WERI-Rb-1 (cell line): ENCODE measurements around the gene PYGL.

ENCODE experiments used
- DNase-seq: peaks from one replicate; pipeline ENCODE4 v3.0.0-alpha.2; 2020
- H3K27ac ChIP-seq: fragments of 250-450 bp; sonication (Bioruptor Pico); 2 replicates; pipeline ENCODE4 v1.5.1; 2020; ENCODE audit warnings: mild to moderate bottlenecking, moderate library complexity
- H3K27me3 ChIP-seq: fragments of 250-450 bp; sonication (Bioruptor Pico); 2 replicates; pipeline ENCODE4 v1.5.1; 2021; ENCODE audit warnings: mild to moderate bottlenecking, low read depth, moderate library complexity; ENCODE audit not compliant: insufficient read depth, severe bottlenecking
- H3K36me3 ChIP-seq: fragments of 250-450 bp; sonication (Bioruptor Pico); 2 replicates; pipeline ENCODE4 v1.5.1; 2020; ENCODE audit warnings: mild to moderate bottlenecking, moderate library complexity
- H3K4me3 ChIP-seq: 2 replicates; pipeline ENCODE4 v1.5.1; 2011; ENCODE audit warnings: low read depth, mild to moderate bottlenecking, control low read depth, low read length
- H3K9me3 ChIP-seq: fragments of 250-450 bp; sonication (Bioruptor Pico); 2 replicates; pipeline ENCODE4 v1.5.1; 2021; ENCODE audit warnings: mild to moderate bottlenecking, moderate library complexity; ENCODE audit not compliant: severe bottlenecking
- TF ChIP-seq, protein P1 (sequence below): IDR thresholded peaks from 2 replicates; pipeline ENCODE4 v1.5.1; 2011; ENCODE audit warnings: low read depth, mild to moderate bottlenecking, control low read depth, inconsistent platforms, low read length

Gene PYGL

DNA sequence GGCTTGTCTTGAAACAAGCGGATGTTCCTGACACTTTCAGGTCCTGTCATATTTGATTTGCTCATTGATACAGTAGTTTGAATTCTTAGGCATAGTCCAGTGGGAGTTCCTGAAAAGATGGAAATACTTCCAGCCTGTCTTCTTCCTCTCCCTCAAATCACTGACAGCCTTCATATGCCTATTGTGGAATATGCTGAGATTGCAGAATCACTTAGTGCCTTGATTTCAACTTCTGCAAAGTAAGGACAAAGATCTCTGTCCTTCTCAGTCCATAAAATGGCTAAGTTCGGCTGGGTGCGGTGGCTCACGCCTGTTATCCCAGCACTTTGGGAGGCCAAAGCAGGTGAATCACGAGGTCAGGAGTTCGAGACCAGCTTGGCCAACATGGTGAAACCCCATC, 6.7 kb upstream of the PYGL start:
- no peaks in the 10 kb centered on the region for H3K9me3 ChIP-seq
- TF ChIP-seq, protein P1, sequence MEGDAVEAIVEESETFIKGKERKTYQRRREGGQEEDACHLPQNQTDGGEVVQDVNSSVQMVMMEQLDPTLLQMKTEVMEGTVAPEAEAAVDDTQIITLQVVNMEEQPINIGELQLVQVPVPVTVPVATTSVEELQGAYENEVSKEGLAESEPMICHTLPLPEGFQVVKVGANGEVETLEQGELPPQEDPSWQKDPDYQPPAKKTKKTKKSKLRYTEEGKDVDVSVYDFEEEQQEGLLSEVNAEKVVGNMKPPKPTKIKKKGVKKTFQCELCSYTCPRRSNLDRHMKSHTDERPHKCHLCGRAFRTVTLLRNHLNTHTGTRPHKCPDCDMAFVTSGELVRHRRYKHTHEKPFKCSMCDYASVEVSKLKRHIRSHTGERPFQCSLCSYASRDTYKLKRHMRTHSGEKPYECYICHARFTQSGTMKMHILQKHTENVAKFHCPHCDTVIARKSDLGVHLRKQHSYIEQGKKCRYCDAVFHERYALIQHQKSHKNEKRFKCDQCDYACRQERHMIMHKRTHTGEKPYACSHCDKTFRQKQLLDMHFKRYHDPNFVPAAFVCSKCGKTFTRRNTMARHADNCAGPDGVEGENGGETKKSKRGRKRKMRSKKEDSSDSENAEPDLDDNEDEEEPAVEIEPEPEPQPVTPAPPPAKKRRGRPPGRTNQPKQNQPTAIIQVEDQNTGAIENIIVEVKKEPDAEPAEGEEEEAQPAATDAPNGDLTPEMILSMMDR, result no peak
- no peak for DNase-seq
- H3K27ac ChIP-seq, result no peak overlapping the region
- no peak overlapping the region for H3K4me3 ChIP-seq
- H3K27me3 ChIP-seq, result no peaks in the 10 kb centered on the region
- no peaks in the 10 kb centered on the region for H3K36me3 ChIP-seq

DNA sequence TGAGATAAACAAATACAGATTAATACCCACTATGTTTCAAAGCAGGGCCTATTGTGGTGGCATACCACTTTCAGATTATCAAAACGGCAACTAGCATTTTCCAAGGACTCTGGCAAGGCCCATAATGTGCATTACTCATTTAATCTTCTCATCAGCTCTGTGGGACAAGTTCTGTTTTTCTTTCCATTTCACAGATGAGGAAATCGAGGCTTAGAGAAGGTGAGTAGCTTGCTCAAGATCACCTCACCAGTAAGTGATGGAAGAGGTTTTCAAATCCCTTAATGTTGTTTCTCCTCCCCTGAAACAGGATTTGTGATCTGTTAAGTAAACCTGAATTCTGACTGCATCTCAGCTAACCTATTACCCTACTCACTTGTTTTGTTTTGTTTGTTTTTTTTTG, 3.9 kb upstream of the PYGL start:
- Histone ChIP-seq H3K9me3 (no peaks in the 10 kb centered on the region), H3K27me3 (no peaks in the 10 kb centered on the region), H3K36me3 (no peaks in the 10 kb centered on the region), H3K27ac (no peak overlapping the region), H3K4me3 (no peak overlapping the region)
- no peak for DNase-seq
- TF ChIP-seq, protein P1, result no peak

DNA sequence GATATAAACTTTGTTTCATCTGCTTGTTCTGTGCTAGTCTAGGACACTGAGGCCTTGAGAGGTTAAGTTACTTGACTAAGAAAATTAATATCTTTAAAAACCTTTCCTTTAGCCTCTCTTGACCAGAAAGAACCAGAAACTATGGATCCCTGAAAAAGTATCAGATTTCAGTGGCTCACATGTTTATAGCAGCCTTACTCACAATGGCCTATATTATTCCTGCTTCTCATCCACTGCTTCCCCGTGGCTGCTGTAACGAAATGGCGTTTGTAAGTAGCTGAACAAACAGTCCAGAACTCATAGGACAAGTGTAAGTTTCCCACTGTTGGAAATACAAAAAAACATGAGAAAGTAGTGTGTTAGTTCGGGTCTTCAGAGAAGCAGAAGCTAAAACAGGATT, 3.2 kb upstream of the PYGL start:
- H3K4me3 ChIP-seq, result no peak overlapping the region
- no peak for DNase-seq
- no peak overlapping the region for H3K27ac ChIP-seq
- TF ChIP-seq, protein P1, result no peak
- H3K9me3 ChIP-seq, result no peaks in the 10 kb centered on the region
- no peaks in the 10 kb centered on the region for H3K36me3 ChIP-seq
- no peaks in the 10 kb centered on the region for H3K27me3 ChIP-seq

DNA sequence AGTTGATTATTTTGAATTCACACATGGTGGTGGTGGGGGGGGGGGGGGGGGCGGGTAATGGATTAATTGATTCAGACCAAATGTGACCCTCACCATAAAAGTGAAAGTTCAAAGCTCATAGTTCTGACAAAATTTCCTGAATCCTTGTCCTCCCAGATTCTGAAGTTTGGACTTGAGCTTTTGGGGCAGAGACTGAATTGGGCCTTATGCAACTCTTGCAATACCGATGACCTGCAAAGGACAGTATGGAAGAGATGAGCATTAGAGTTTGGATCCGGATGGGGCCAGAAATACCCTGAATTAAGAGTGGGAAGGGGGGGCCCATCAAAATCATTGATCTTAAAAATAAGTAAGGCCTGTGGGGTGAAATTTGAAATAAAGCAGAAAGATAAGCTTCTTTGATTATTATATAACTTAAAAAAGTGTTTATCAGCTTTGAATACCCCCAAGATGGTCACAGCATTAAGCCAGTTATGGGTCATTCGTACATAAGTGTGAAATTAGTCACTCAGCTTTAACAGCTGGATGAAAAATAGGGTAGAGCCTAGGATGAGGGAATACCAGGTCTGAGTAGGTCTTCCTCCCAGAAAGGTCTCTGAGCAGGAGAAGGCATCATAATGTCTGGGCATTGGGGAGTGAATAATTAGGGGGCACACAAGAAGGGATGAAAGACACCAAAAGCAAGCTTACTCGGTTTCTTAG, 2.1 kb upstream of the PYGL start:
- Histone ChIP-seq H3K27ac (no peak overlapping the region), H3K4me3 (no peak overlapping the region), H3K36me3 (no peaks in the 10 kb centered on the region), H3K27me3 (no peaks in the 10 kb centered on the region), H3K9me3 (no peaks in the 10 kb centered on the region)
- no peak for DNase-seq
- TF ChIP-seq, protein P1, result no peak

DNA sequence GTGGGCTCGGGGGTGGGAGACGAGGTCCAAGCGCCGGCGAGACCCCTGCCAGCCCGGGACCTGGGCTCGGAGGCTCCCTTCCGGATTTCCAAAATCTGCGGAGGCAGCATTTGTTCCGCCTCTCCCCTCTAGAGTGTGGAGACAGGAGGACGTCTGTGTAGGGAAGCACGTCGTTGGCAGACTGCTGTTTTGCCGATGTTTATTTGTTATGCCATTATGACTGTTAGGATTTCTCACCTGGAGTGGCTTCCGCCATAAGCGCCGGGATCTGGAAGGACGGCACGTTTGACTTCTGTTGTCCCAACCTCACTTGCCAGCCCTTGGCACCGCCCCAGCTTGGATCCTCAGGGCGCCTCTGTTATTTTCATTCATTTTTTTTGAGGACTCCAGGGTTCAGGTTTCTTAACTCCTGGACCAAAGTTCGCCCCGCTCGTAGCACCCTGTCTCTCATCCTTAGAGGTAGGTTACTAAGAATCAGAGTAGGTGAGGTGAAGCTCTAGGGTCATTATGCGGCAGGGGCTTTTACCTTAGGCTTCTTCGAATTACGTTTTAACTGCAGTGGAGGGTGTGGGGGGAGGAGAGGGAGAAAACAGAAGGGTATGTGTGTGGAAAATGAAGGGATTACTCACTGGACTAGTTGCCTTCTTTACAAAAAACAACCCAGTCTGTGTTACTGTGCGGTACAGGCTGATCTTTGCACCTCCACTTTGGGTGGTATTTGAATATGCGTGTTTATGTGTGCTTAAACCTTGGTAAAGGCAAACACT, 547 bp upstream of the PYGL start:
- DNase-seq, result peak; percentile 16
- H3K4me3 ChIP-seq, result peak overlapping the region; percentile 69
- TF ChIP-seq, protein P1, result no peak

More for the DNA sequence above, 547 bp upstream of the PYGL start:
- no peak overlapping the region for H3K27ac ChIP-seq
- no peaks in the 10 kb centered on the region for H3K36me3 ChIP-seq
- no peaks in the 10 kb centered on the region for H3K9me3 ChIP-seq
- no peaks in the 10 kb centered on the region for H3K27me3 ChIP-seq
